ENCODE data around the gene B3GALT6.

DNA sequence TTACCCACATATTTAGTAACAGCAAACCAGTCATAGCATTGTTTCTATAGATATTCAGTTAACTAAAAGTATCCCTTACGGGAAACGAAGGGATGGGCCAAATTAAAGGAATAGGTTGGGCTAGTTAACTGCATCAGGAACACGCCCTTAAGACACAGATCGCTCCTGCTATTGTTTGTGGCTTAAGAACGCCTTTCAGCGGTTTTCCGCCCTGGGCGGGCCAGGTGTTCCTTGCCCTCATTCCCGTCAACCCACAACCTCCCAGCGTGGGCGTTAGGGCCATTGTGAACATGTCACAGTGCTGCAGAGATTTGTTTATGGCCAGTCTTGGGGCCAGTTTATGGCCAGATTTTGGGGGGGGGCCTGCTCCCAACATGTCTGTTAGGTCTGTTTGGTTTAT is 40.3 kb upstream of the B3GALT6 start:
- TF ChIP-seq, protein P1, sequence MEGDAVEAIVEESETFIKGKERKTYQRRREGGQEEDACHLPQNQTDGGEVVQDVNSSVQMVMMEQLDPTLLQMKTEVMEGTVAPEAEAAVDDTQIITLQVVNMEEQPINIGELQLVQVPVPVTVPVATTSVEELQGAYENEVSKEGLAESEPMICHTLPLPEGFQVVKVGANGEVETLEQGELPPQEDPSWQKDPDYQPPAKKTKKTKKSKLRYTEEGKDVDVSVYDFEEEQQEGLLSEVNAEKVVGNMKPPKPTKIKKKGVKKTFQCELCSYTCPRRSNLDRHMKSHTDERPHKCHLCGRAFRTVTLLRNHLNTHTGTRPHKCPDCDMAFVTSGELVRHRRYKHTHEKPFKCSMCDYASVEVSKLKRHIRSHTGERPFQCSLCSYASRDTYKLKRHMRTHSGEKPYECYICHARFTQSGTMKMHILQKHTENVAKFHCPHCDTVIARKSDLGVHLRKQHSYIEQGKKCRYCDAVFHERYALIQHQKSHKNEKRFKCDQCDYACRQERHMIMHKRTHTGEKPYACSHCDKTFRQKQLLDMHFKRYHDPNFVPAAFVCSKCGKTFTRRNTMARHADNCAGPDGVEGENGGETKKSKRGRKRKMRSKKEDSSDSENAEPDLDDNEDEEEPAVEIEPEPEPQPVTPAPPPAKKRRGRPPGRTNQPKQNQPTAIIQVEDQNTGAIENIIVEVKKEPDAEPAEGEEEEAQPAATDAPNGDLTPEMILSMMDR (IDR thresholded peaks at IDR 0.05): no peak
- no peak for TF ChIP-seq EZH2 (IDR thresholded peaks at IDR 0.05)
- TF ChIP-seq EZH2phosphoT487 (IDR thresholded peaks at IDR 0.05): no peak
